Measurements from ENCODE around the gene RANBP3.

The RANBP3 gene

GRCh38 chr19:6005321-6006069 lies 27.6 kb upstream of the RANBP3 start:
- TF ChIP-seq EZH2 (optimal IDR thresholded peaks at IDR 0.05; ENCODE audit: low read depth, low read length), result no peak
- no peak for TF ChIP-seq EZH2phosphoT487 (IDR thresholded peaks at IDR 0.05; ENCODE audit: low read length)
- no peak for TF ChIP-seq CTCF (IDR thresholded peaks at IDR 0.05; ENCODE audit: low read length)
- no peak overlapping the region for H3K9ac ChIP-seq (ENCODE audit: low read length)
- no peak overlapping the region for H3K4me2 ChIP-seq (ENCODE audit: low read depth, low read length)
- H3K4me3 ChIP-seq (ENCODE audit: low read length), result no peak overlapping the region
- H3K9me2 ChIP-seq (replicated peaks; ENCODE audit: insufficient read depth, low read length), result no peaks in the 10 kb centered on the region
- H3K4me1 ChIP-seq (ENCODE audit: low read length), result no peaks in the 10 kb centered on the region
- H3K79me2 ChIP-seq (ENCODE audit: low read length), result no peaks in the 10 kb centered on the region
- H3K27ac ChIP-seq (ENCODE audit: low read length), result no peak overlapping the region
- H2AFZ ChIP-seq (ENCODE audit: low read length), result no peak overlapping the region
- H3K36me3 ChIP-seq (replicated peaks; ENCODE audit: insufficient read depth, low read length), result no peaks in the 10 kb centered on the region
- peaks cover 96% of the 10 kb centered on the region for H3K27me3 ChIP-seq (replicated peaks; ENCODE audit: insufficient read depth, low read length)
- no peaks in the 10 kb centered on the region for H3K9me3 ChIP-seq (replicated peaks; ENCODE audit: insufficient read depth, low read length)
- no peak for DNase-seq
- no peaks in the 10 kb centered on the region for H4K20me1 ChIP-seq (ENCODE audit: insufficient read depth, low read length)
- H3F3A ChIP-seq (ENCODE audit: insufficient read depth, low read length), result no peaks in the 10 kb centered on the region

GRCh38 chr19:6003976-6004375 lies 26.0 kb upstream of the RANBP3 start:
- Histone ChIP-seq H2AFZ (ENCODE audit: low read length) (no peak overlapping the region), H3K27ac (ENCODE audit: low read length) (no peak overlapping the region), H3K9me3 (replicated peaks; ENCODE audit: insufficient read depth, low read length) (no peaks in the 10 kb centered on the region), H3F3A (ENCODE audit: insufficient read depth, low read length) (no peaks in the 10 kb centered on the region), H3K79me2 (ENCODE audit: low read length) (no peaks in the 10 kb centered on the region), H3K9me2 (replicated peaks; ENCODE audit: insufficient read depth, low read length) (no peaks in the 10 kb centered on the region), H3K4me2 (ENCODE audit: low read depth, low read length) (no peak overlapping the region), H3K9ac (ENCODE audit: low read length) (no peak overlapping the region), H3K36me3 (replicated peaks; ENCODE audit: insufficient read depth, low read length) (no peaks in the 10 kb centered on the region), H3K27me3 (replicated peaks; ENCODE audit: insufficient read depth, low read length) (peaks cover 96% of the 10 kb centered on the region), H3K4me1 (ENCODE audit: low read length) (no peaks in the 10 kb centered on the region), H3K4me3 (ENCODE audit: low read length) (no peak overlapping the region), H4K20me1 (ENCODE audit: insufficient read depth, low read length) (no peaks in the 10 kb centered on the region)
- TF ChIP-seq CTCF (IDR thresholded peaks at IDR 0.05; ENCODE audit: low read length), result no peak
- TF ChIP-seq EZH2phosphoT487 (IDR thresholded peaks at IDR 0.05; ENCODE audit: low read length), result no peak
- TF ChIP-seq EZH2 (optimal IDR thresholded peaks at IDR 0.05; ENCODE audit: low read depth, low read length), result no peak
- no peak for DNase-seq

GRCh38 chr19:6002591-6002990 lies 24.7 kb upstream of the RANBP3 start:
- H2AFZ ChIP-seq (ENCODE audit: low read length), result no peak overlapping the region
- no peak for DNase-seq
- H3K27me3 ChIP-seq (replicated peaks; ENCODE audit: insufficient read depth, low read length), result peaks cover 95% of the 10 kb centered on the region
- H3K79me2 ChIP-seq (ENCODE audit: low read length), result no peaks in the 10 kb centered on the region
- H3K4me3 ChIP-seq (ENCODE audit: low read length), result no peak overlapping the region
- no peaks in the 10 kb centered on the region for H4K20me1 ChIP-seq (ENCODE audit: insufficient read depth, low read length)
- H3K9ac ChIP-seq (ENCODE audit: low read length), result no peak overlapping the region
- H3K27ac ChIP-seq (ENCODE audit: low read length), result no peak overlapping the region
- H3K9me2 ChIP-seq (replicated peaks; ENCODE audit: insufficient read depth, low read length), result no peaks in the 10 kb centered on the region
- H3K4me1 ChIP-seq (ENCODE audit: low read length), result no peaks in the 10 kb centered on the region
- no peaks in the 10 kb centered on the region for H3F3A ChIP-seq (ENCODE audit: insufficient read depth, low read length)
- no peaks in the 10 kb centered on the region for H3K9me3 ChIP-seq (replicated peaks; ENCODE audit: insufficient read depth, low read length)
- no peaks in the 10 kb centered on the region for H3K36me3 ChIP-seq (replicated peaks; ENCODE audit: insufficient read depth, low read length)
- no peak overlapping the region for H3K4me2 ChIP-seq (ENCODE audit: low read depth, low read length)
- no peak for TF ChIP-seq CTCF (IDR thresholded peaks at IDR 0.05; ENCODE audit: low read length)
- no peak for TF ChIP-seq EZH2 (optimal IDR thresholded peaks at IDR 0.05; ENCODE audit: low read depth, low read length)
- TF ChIP-seq EZH2phosphoT487 (IDR thresholded peaks at IDR 0.05; ENCODE audit: low read length), result no peak

Data from MM.1S (cell line).